Measurements from ENCODE around the gene MAPK1IP1L. TPM values are rescaled to one million over a fixed set of nuclear protein-coding genes. Genes with fewer than 3 reads are reported as not detected.

MAPK1IP1L gene
- total RNA-seq, 1 donor from 2014 or later, result 106 TPM

DNA sequence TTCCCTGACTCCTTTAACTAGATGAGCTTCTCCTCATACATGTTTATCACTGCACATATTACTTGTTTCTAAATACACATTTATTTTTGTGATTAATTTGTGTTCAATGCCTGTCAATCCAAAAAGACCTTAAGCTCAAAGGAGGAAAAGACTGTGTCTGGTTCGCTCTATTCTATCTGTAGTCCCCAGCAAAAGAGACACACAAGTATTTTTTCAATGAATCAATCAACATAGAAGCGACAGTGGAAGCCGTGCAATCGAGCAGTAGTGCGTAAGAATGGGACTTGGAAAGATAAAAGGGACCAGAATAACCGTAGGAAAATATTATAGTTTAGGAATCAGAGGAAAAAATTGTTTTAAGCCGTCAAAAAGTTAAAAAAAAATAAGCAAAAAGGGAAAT lies 25.5 kb upstream of the MAPK1IP1L start:
- H3K36me3 Mint-ChIP-seq (ENCODE audit: low read depth, unreplicated experiment), result no peaks in the 10 kb centered on the region
- no peaks in the 10 kb centered on the region for H3K9me3 Mint-ChIP-seq (ENCODE audit: unreplicated experiment)
- no peaks in the 10 kb centered on the region for H3K27me3 Mint-ChIP-seq (ENCODE audit: unreplicated experiment)
- TF ChIP-seq, protein P1, sequence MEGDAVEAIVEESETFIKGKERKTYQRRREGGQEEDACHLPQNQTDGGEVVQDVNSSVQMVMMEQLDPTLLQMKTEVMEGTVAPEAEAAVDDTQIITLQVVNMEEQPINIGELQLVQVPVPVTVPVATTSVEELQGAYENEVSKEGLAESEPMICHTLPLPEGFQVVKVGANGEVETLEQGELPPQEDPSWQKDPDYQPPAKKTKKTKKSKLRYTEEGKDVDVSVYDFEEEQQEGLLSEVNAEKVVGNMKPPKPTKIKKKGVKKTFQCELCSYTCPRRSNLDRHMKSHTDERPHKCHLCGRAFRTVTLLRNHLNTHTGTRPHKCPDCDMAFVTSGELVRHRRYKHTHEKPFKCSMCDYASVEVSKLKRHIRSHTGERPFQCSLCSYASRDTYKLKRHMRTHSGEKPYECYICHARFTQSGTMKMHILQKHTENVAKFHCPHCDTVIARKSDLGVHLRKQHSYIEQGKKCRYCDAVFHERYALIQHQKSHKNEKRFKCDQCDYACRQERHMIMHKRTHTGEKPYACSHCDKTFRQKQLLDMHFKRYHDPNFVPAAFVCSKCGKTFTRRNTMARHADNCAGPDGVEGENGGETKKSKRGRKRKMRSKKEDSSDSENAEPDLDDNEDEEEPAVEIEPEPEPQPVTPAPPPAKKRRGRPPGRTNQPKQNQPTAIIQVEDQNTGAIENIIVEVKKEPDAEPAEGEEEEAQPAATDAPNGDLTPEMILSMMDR (IDR thresholded peaks at IDR 0.05; ENCODE audit: unreplicated experiment), result no peak
- H3K4me1 Mint-ChIP-seq (ENCODE audit: unreplicated experiment), result peaks cover 39% of the 10 kb centered on the region
- peak overlapping the region; percentile 90 for H3K4me3 Mint-ChIP-seq (ENCODE audit: unreplicated experiment)
- H3K27ac Mint-ChIP-seq (ENCODE audit: unreplicated experiment), result peak overlapping the region; percentile 91
- no peak for DNase-seq (ENCODE audit: low spot score)

DNA sequence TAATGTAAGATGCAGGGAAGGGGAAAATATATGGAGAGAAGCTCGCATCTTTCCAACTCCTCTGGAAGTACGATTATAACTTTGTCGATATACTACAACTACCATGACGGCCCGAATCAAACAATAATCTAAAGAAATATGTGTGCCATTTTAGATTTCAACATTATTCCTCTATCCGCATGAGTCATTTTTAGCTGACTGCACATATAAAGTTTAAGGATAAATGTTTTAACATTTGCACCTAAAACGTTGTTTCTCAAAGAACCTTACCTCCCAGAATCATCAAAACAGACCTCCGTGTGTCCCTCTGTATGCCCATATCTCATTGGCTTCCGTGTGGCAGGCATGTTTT lies 25.0 kb upstream of the MAPK1IP1L start:
- no peak for DNase-seq (ENCODE audit: low spot score)
- TF ChIP-seq, protein P1 (IDR thresholded peaks at IDR 0.05; ENCODE audit: unreplicated experiment), result no peak
- Mint-ChIP-seq H3K9me3 (ENCODE audit: unreplicated experiment) (no peaks in the 10 kb centered on the region), H3K4me1 (ENCODE audit: unreplicated experiment) (peaks cover 44% of the 10 kb centered on the region), H3K36me3 (ENCODE audit: low read depth, unreplicated experiment) (no peaks in the 10 kb centered on the region), H3K4me3 (ENCODE audit: unreplicated experiment) (peak overlapping the region; percentile 90), H3K27ac (ENCODE audit: unreplicated experiment) (peak overlapping the region; percentile 91), H3K27me3 (ENCODE audit: unreplicated experiment) (no peaks in the 10 kb centered on the region)

DNA sequence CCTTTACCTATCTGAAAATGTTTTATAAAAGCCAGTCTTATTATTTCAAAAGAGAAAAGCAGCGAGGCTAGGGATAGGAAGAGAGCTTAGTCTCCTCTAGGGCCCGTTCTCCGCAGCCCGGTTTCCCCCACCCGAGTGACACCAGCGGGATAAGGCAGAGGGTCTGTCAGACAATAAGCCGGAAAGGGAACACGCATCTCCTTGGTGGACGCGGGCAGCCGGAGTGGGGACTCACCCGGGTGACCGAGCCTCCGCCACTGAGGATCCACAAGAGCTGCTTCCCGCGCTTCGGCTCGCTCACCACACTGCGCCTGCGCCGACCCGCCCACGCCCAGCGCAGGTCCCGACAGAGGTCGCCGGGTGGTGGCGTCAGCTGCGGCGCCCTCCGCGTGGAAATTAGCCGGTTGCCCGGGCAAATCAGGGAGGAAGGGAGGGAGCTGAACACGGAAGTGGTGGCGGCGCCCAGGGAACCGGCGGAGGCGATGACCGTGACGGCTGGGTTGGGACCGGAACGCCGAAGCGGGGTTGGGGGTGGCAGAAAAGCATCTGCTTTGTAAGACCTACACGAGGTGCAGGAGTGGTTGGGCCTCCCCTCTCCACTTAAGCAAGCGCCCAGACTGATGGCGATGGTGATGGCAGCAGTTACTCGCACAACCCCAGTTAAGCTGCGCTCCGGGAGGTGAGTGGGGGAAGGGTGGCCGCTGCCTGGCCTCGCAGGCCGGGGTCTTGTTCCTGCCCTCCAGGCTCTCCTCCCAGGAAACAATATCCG lies 24.5 kb upstream of the MAPK1IP1L start, which contains the start of the genes SOCS4 and WDHD1:
Gene SOCS4, plus strand, starts transcription at position 444 of the 769 bp plus-strand sequence. CDS start 15,806 bp downstream, outside the sequence.
Gene WDHD1, minus strand, starts transcription at position 307 of the 769 bp plus-strand sequence. CDS start 312 bp downstream, outside the sequence.
- TF ChIP-seq, protein P1 (IDR thresholded peaks at IDR 0.05; ENCODE audit: unreplicated experiment), result no peak

DNA sequence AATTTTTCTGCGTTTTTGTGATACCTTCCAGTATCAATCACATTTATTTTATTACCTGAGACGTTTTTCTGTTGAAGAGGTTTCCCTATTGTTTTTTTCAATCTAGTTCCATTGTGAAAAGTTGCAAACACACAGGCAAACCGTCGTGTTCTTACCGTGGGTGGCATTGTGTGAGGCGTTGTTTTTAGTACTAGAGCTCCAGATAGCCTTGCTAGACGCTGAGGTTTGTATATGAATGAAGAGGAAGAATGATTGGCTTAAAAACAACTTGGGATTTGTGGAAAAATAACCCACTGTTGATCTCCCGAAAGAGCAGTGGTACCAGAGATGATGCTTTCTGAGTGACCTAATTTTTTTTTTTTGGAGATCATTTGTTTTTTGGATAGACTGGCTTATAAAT lies 23.4 kb upstream of the MAPK1IP1L start:
- DNase-seq (ENCODE audit: low spot score), result no peak
- H3K9me3 Mint-ChIP-seq (ENCODE audit: unreplicated experiment), result no peaks in the 10 kb centered on the region
- H3K4me3 Mint-ChIP-seq (ENCODE audit: unreplicated experiment), result peak overlapping the region; percentile 90
- no peaks in the 10 kb centered on the region for H3K36me3 Mint-ChIP-seq (ENCODE audit: low read depth, unreplicated experiment)
- H3K4me1 Mint-ChIP-seq (ENCODE audit: unreplicated experiment), result peaks cover 45% of the 10 kb centered on the region
- H3K27ac Mint-ChIP-seq (ENCODE audit: unreplicated experiment), result peak overlapping the region; percentile 91
- no peaks in the 10 kb centered on the region for H3K27me3 Mint-ChIP-seq (ENCODE audit: unreplicated experiment)
- TF ChIP-seq, protein P1 (IDR thresholded peaks at IDR 0.05; ENCODE audit: unreplicated experiment), result no peak

More for the DNA sequence above, 24.5 kb upstream of the MAPK1IP1L start, which contains the start of the genes SOCS4 and WDHD1:
- peak within 1 kb of the TSS; percentile 90 for H3K4me3 Mint-ChIP-seq (ENCODE audit: unreplicated experiment)
- no peaks in the 10 kb centered on the region for H3K9me3 Mint-ChIP-seq (ENCODE audit: unreplicated experiment)
- H3K27me3 Mint-ChIP-seq (ENCODE audit: unreplicated experiment), result no peaks in the 10 kb centered on the region
- DNase-seq (ENCODE audit: low spot score), result peak; percentile 97
- H3K27ac Mint-ChIP-seq (ENCODE audit: unreplicated experiment), result peak within 1 kb of the TSS; percentile 91
- H3K36me3 Mint-ChIP-seq (ENCODE audit: low read depth, unreplicated experiment), result no peaks in the 10 kb centered on the region
- peaks cover 45% of the 10 kb centered on the region for H3K4me1 Mint-ChIP-seq (ENCODE audit: unreplicated experiment)

DNA sequence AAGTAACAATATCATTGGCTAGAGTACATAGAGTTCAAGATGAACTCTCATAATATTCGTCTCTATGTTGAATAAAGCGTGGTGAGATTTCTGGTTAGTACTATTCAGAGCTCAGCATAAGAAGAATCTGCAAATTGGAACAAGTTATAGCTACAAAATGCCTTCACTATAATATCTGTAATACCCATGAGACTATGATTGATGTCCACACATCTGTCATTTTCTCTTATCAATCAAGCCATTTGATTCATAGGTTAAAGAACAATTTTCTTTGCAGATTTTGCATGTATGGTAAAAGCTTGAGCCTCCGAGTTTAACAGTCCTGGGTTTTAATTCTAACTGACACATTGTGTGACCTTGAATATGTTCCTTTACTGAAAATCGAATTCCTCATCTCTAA lies 23.0 kb upstream of the MAPK1IP1L start:
- DNase-seq (ENCODE audit: low spot score), result no peak
- H3K9me3 Mint-ChIP-seq (ENCODE audit: unreplicated experiment), result no peaks in the 10 kb centered on the region
- peaks cover 45% of the 10 kb centered on the region for H3K4me1 Mint-ChIP-seq (ENCODE audit: unreplicated experiment)
- peak overlapping the region; percentile 91 for H3K27ac Mint-ChIP-seq (ENCODE audit: unreplicated experiment)
- H3K36me3 Mint-ChIP-seq (ENCODE audit: low read depth, unreplicated experiment), result no peaks in the 10 kb centered on the region
- H3K4me3 Mint-ChIP-seq (ENCODE audit: unreplicated experiment), result peak overlapping the region; percentile 90
- no peaks in the 10 kb centered on the region for H3K27me3 Mint-ChIP-seq (ENCODE audit: unreplicated experiment)
- TF ChIP-seq, protein P1 (IDR thresholded peaks at IDR 0.05; ENCODE audit: unreplicated experiment), result no peak

Data from endothelial cell (in vitro differentiated cells).